ENCODE results near the gene FOXP1. TPM values are rescaled to one million over a fixed set of nuclear protein-coding genes. Genes with fewer than 3 reads are reported as not detected.

The FOXP1 gene
- total RNA-seq, 1 donor from 2014 or later = 71.3 TPM

GRCh38 chr3:71370467-71370866, 213.1 kb downstream of the FOXP1 start:
- Mint-ChIP-seq H3K27ac (ENCODE audit: unreplicated experiment) (no peak overlapping the region), H3K36me3 (ENCODE audit: low read depth, unreplicated experiment) (no peaks in the 10 kb centered on the region), H3K9me3 (ENCODE audit: unreplicated experiment) (no peaks in the 10 kb centered on the region), H3K4me3 (ENCODE audit: unreplicated experiment) (no peak overlapping the region), H3K27me3 (ENCODE audit: unreplicated experiment) (no peaks in the 10 kb centered on the region), H3K4me1 (ENCODE audit: unreplicated experiment) (peaks cover 5% of the 10 kb centered on the region)
- DNase-seq (ENCODE audit: low spot score) = no peak
- TF ChIP-seq CTCF (IDR thresholded peaks at IDR 0.05; ENCODE audit: unreplicated experiment) = no peak

DNA sequence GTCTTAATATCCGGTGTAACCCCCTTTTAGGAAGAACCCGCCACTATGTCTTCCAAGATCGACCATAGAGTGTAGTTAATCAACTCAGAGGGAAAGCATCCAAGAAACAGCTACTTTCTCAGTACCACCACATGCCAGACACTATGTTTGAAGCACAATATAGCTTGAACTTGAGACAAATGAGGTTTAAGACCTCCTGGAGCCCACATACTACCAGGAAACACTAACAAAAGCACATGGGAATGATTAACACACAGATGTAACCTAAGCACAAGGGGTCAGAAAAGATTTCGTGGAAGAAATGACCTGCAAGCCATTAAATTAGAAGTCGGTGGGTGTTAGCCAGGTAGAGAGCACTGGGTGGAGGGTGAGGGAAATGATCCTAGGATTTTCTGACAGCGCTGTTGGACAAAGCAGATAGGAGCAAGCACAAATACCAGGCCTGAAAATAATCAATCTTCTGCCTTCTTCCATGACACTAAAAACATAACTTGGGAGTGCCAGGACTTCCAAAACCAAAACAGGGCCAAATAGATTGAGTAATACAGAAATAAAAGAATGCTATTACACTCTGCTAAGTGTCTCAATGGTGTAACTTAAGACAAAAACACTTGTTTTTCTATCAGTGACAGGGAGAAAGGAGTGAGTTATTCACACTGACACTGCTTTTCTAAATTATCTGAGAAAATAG, 213.7 kb downstream of the FOXP1 start:
- Mint-ChIP-seq H3K9me3 (ENCODE audit: unreplicated experiment) (no peaks in the 10 kb centered on the region), H3K4me1 (ENCODE audit: unreplicated experiment) (peaks cover 5% of the 10 kb centered on the region), H3K27ac (ENCODE audit: unreplicated experiment) (no peak overlapping the region), H3K36me3 (ENCODE audit: low read depth, unreplicated experiment) (no peaks in the 10 kb centered on the region), H3K27me3 (ENCODE audit: unreplicated experiment) (no peaks in the 10 kb centered on the region), H3K4me3 (ENCODE audit: unreplicated experiment) (no peak overlapping the region)
- no peak for DNase-seq (ENCODE audit: low spot score)
- no peak for TF ChIP-seq CTCF (IDR thresholded peaks at IDR 0.05; ENCODE audit: unreplicated experiment)

DNA sequence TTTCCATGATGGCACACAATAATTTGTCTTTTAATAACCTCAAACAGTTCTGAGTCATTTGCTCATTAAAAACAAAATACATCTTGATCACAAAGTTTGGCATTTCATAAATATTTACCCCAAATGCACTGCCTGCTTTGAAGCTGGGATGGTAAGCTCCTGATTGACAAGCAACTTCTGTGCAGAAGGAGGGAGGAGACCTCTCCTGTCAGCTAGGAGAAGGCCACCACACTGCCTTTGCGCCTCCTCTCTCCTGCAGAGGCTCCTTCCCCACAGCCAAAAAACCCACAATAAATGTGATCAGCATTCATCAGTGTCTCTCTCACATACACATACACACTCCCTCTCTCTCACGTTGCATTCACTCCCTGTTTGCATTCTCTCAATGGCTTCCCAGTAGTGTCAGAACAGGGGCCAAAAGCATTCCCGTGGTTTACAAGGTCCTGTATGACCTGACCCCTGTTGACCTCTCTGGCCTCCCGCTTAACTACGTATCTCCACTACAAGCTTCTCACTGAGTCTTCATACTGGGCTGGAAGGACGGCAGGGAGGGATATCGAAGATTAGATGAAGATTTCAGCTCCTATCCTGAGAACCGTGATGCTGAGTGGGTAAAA, 216.4 kb downstream of the FOXP1 start:
- H3K4me3 Mint-ChIP-seq (ENCODE audit: unreplicated experiment) = no peak overlapping the region
- no peaks in the 10 kb centered on the region for H3K4me1 Mint-ChIP-seq (ENCODE audit: unreplicated experiment)
- no peaks in the 10 kb centered on the region for H3K9me3 Mint-ChIP-seq (ENCODE audit: unreplicated experiment)
- H3K27me3 Mint-ChIP-seq (ENCODE audit: unreplicated experiment) = no peaks in the 10 kb centered on the region
- DNase-seq (ENCODE audit: low spot score) = no peak
- H3K27ac Mint-ChIP-seq (ENCODE audit: unreplicated experiment) = no peak overlapping the region
- H3K36me3 Mint-ChIP-seq (ENCODE audit: low read depth, unreplicated experiment) = no peaks in the 10 kb centered on the region
- TF ChIP-seq CTCF (IDR thresholded peaks at IDR 0.05; ENCODE audit: unreplicated experiment) = no peak

GRCh38 chr3:71361334-71361890, 222.1 kb downstream of the FOXP1 start:
- Mint-ChIP-seq H3K36me3 (ENCODE audit: low read depth, unreplicated experiment) (no peaks in the 10 kb centered on the region), H3K9me3 (ENCODE audit: unreplicated experiment) (no peaks in the 10 kb centered on the region), H3K27me3 (ENCODE audit: unreplicated experiment) (no peaks in the 10 kb centered on the region), H3K4me3 (ENCODE audit: unreplicated experiment) (no peak overlapping the region), H3K4me1 (ENCODE audit: unreplicated experiment) (no peaks in the 10 kb centered on the region), H3K27ac (ENCODE audit: unreplicated experiment) (no peak overlapping the region)
- DNase-seq (ENCODE audit: low spot score) = no peak
- no peak for TF ChIP-seq CTCF (IDR thresholded peaks at IDR 0.05; ENCODE audit: unreplicated experiment)

- Mint-ChIP-seq H3K9me3 (ENCODE audit: unreplicated experiment) (no peaks in the 10 kb centered on the region), H3K4me3 (ENCODE audit: unreplicated experiment) (no peak overlapping the region), H3K4me1 (ENCODE audit: unreplicated experiment) (no peaks in the 10 kb centered on the region)
These were observed 222.8 kb downstream of the FOXP1 start for GRCh38 chr3:71360764-71361163.

More at GRCh38 chr3:71360764-71361163, 222.8 kb downstream of the FOXP1 start:
- Mint-ChIP-seq H3K27me3 (ENCODE audit: unreplicated experiment) (no peaks in the 10 kb centered on the region), H3K36me3 (ENCODE audit: low read depth, unreplicated experiment) (no peaks in the 10 kb centered on the region), H3K27ac (ENCODE audit: unreplicated experiment) (no peak overlapping the region)
- DNase-seq (ENCODE audit: low spot score) = no peak
- TF ChIP-seq CTCF (IDR thresholded peaks at IDR 0.05; ENCODE audit: unreplicated experiment) = no peak
